ENCODE measurements around the gene GTF2H4. TPM values are rescaled to one million over a fixed set of nuclear protein-coding genes. Genes with fewer than 3 reads are reported as not detected.
"Not testable (repeated sequence)": the region's sequence is repeated elsewhere in the genome, so short reads cannot be mapped to it uniquely, and the experiment has no call there.

Gene GTF2H4
- total RNA-seq, 4 donors from 2014 or later: 5.7 to 20.7 (median 7.5) TPM

DNA sequence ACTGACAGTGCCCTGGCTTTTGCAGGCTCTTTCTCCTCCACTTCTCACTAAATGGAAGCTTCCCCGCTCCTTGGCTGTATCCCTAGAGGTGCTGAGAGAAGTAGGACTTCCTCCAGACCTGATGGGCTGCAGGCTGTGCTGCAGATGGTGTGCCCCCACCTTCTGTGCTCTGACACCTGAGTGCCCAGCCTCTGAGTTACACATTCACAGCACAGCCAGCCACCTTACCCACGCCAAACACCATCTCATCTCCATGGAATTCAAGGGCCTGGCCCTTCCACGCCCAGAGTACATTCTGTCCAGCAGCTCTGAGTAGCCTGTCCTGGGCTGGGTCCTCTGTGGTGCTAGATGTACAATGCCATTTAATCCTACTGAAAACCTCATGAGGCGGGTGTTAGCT is 18.6 kb downstream of the GTF2H4 start:
- peak; percentile 95 to 99 for ATAC-seq
- no peak overlapping the region for H3K4me3 ChIP-seq
- intact Hi-C loops (cut with DNase I; ENCODE audit: low total_unique reads) (loop anchor here (2.0 kb wide), 1 partner anchor 78 kb away; no protein-coding TSS in a partner anchor), in situ Hi-C loops (cut with MboI; ENCODE audit: low sequenced_read_pairs in 4 of 4) (no loop called here)
- H3K9me3 ChIP-seq: peaks cover 0 to 5% (median 0%) of the 10 kb centered on the region in 3 donors
- TF ChIP-seq, protein P1, sequence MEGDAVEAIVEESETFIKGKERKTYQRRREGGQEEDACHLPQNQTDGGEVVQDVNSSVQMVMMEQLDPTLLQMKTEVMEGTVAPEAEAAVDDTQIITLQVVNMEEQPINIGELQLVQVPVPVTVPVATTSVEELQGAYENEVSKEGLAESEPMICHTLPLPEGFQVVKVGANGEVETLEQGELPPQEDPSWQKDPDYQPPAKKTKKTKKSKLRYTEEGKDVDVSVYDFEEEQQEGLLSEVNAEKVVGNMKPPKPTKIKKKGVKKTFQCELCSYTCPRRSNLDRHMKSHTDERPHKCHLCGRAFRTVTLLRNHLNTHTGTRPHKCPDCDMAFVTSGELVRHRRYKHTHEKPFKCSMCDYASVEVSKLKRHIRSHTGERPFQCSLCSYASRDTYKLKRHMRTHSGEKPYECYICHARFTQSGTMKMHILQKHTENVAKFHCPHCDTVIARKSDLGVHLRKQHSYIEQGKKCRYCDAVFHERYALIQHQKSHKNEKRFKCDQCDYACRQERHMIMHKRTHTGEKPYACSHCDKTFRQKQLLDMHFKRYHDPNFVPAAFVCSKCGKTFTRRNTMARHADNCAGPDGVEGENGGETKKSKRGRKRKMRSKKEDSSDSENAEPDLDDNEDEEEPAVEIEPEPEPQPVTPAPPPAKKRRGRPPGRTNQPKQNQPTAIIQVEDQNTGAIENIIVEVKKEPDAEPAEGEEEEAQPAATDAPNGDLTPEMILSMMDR (IDR thresholded peaks at IDR 0.05 in 4 of 5, conservative IDR thresholded peaks at IDR 0.05 in 1 of 5): no peak
- TF ChIP-seq POLR2A (IDR thresholded peaks at IDR 0.05): no peak
- peaks cover 8 to 20% of the 10 kb centered on the region in 2 donors for H3K4me1 ChIP-seq
- no peaks in the 10 kb centered on the region for H3K27me3 ChIP-seq
- peak; percentile 80 to 94 for DNase-seq
- peak overlapping the region; percentile 65 to 90 (median 79) for H3K27ac ChIP-seq
- peaks cover 0 to 23% of the 10 kb centered on the region in 2 donors for H3K36me3 ChIP-seq

DNA sequence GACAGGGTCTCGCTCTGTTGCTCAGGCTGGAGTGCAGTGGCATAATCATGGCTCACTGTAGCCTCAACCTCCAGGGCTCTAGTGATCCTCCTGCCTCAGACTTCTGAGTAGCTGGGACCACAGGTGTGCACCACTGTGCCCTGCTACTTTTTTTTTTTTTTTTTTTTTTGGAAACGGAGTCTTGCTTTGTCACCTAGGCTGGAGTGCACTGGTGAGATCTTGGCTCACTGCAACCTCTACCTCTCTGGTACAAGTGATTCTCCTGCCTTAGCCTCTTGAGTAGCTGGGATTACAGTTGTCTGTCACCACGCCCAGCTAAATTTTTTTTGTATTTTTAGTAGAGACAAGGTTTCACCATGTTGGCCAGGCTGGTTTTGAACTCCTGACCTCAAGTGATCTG is 19.1 kb downstream of the GTF2H4 start:
- Histone ChIP-seq H3K36me3 (peaks cover 0 to 20% of the 10 kb centered on the region in 2 donors), H3K4me1 (peaks cover 8 to 20% of the 10 kb centered on the region in 2 donors), H3K27ac (peak overlapping the region; percentile 65 to 90 (median 79))
- DNase-seq (peak in 1 of 2 donors; percentile 63), ATAC-seq (peak; percentile 42 to 48)
- intact Hi-C loops (cut with DNase I; ENCODE audit: low total_unique reads): loop anchor here (2.0 kb wide), 1 partner anchor 78 kb away; no protein-coding TSS in a partner anchor
- H3K27me3 ChIP-seq; in situ Hi-C loops (cut with MboI; ENCODE audit: low sequenced_read_pairs in 4 of 4); H3K4me3 ChIP-seq; H3K9me3 ChIP-seq: not testable (repeated sequence)

DNA sequence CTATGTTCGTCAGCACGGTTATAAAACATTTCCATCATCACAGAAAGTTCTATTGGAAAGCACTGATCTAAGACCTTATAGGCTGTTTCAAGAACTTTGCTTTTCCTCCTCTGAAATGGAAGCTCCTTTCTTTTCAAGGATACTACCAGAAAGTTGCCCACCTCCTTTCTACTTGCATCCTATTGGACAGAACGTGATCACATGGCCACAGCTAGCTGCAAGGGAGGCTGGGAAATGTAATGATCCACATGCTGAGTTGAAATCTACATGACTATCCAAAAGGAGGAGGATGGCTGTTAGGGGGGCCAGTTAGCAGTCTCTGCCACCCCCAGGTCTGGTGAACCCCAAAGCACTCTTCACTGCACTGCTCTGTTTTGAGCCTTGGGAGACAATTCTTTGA is 20.7 kb downstream of the GTF2H4 start:
- DNase-seq: no peak
- Histone ChIP-seq H3K27ac (no peak overlapping the region), H3K4me3 (no peak overlapping the region), H3K36me3 (peaks cover 0 to 4% of the 10 kb centered on the region in 2 donors), H3K4me1 (peaks cover 8 to 20% of the 10 kb centered on the region in 2 donors), H3K27me3 (no peaks in the 10 kb centered on the region), H3K9me3 (peaks cover 0 to 5% (median 0%) of the 10 kb centered on the region in 3 donors)
- no peak for ATAC-seq
- TF ChIP-seq, protein P1 (IDR thresholded peaks at IDR 0.05 in 4 of 5, conservative IDR thresholded peaks at IDR 0.05 in 1 of 5): no peak
- TF ChIP-seq POLR2A (IDR thresholded peaks at IDR 0.05): no peak
- in situ Hi-C loops (cut with MboI; ENCODE audit: low sequenced_read_pairs in 4 of 4): no loop called here
- intact Hi-C loops (cut with DNase I; ENCODE audit: low total_unique reads): no loop called here

DNA sequence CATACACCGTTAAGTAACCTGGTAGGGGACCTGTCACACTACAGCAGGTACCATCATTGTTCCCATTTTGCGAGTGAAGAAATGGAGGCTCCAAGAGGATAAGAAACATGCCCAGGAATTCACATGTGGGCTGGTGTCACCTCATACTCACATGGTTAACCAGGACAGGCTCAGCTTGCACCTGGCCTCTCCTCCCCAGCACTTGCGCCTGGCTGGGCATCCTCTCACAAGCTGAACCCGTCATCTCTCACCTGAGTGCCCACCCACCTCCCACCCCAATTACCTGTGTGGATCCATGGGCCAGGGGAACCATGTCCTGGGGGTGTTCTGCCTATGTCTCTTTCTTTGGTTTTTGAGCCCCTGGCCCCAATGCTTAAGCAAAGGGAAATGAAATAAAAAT is 22.5 kb downstream of the GTF2H4 start:
- no peak for ATAC-seq

DNA sequence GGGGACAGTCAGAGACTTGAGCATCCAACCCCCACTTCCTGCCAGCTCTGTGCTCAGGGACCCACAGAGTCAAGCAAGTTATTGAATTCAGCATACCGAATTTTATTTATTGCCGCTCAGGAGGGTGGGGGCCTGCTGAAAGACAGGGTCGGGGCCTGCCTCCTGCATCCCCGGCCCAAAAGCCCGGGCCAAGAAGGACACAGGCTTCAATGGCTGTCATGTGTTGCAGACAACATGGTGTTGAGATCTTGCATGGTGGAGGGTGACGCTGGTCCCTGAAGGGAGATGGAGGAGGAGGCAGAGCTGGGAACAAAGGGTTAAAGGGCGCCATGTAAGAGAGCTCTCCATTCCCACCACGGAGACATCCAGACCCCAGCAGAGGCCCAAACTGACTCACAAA is 23.3 kb downstream of the GTF2H4 start:
- intact Hi-C loops (cut with DNase I; ENCODE audit: low total_unique reads): no loop called here
- in situ Hi-C loops (cut with MboI; ENCODE audit: low sequenced_read_pairs in 4 of 4): no loop called here

More for the DNA sequence above, 22.5 kb downstream of the GTF2H4 start:
- Histone ChIP-seq H3K9me3 (peaks cover 0 to 5% (median 0%) of the 10 kb centered on the region in 3 donors), H3K27ac (no peak overlapping the region), H3K36me3 (no peaks in the 10 kb centered on the region), H3K4me1 (peaks cover 8 to 20% of the 10 kb centered on the region in 2 donors), H3K4me3 (no peak overlapping the region), H3K27me3 (no peaks in the 10 kb centered on the region)
- DNase-seq: no peak
- intact Hi-C loops (cut with DNase I; ENCODE audit: low total_unique reads): no loop called here
- TF ChIP-seq, protein P1 (IDR thresholded peaks at IDR 0.05 in 4 of 5, conservative IDR thresholded peaks at IDR 0.05 in 1 of 5): no peak
- no peak for TF ChIP-seq POLR2A (IDR thresholded peaks at IDR 0.05)
- in situ Hi-C loops (cut with MboI; ENCODE audit: low sequenced_read_pairs in 4 of 4): no loop called here

More for the DNA sequence above, 23.3 kb downstream of the GTF2H4 start:
- no peaks in the 10 kb centered on the region for H3K27me3 ChIP-seq
- DNase-seq: no peak
- TF ChIP-seq POLR2A (IDR thresholded peaks at IDR 0.05): no peak
- TF ChIP-seq, protein P1 (IDR thresholded peaks at IDR 0.05 in 4 of 5, conservative IDR thresholded peaks at IDR 0.05 in 1 of 5): no peak
- peaks cover 8 to 15% of the 10 kb centered on the region in 2 donors for H3K4me1 ChIP-seq
- peaks cover 0 to 5% (median 0%) of the 10 kb centered on the region in 3 donors for H3K9me3 ChIP-seq
- H3K36me3 ChIP-seq: no peaks in the 10 kb centered on the region
- H3K27ac ChIP-seq: no peak overlapping the region
- no peak for ATAC-seq
- H3K4me3 ChIP-seq: no peak overlapping the region
